Activated T-cell treated with anti-CD3 and anti-CD28 coated beads, Interleukin-2, amount 50 U/mL, for 24 hours (primary cell): Measurements from ENCODE around the gene SASH1.
"Not testable (repeated sequence)": the region's sequence is repeated elsewhere in the genome, so short reads cannot be mapped to it uniquely, and the experiment has no call there.

ENCODE experiments used
- DNase-seq: peaks from one replicate; pipeline ENCODE4 v3.0.0-alpha.2; 2020
- H3K27ac Mint-ChIP-seq: 2 replicates; pipeline ENCODE4 v1.8.0; 2020; ENCODE audit warnings: mild to moderate bottlenecking, mixed read lengths
- H3K27me3 Mint-ChIP-seq: 2 replicates; pipeline ENCODE4 v1.8.0; 2020; ENCODE audit warnings: mixed read lengths
- H3K36me3 Mint-ChIP-seq: 2 replicates; pipeline ENCODE4 v1.8.0; 2020; ENCODE audit warnings: low read depth, mixed read lengths
- H3K4me1 Mint-ChIP-seq: 2 replicates; pipeline ENCODE4 v1.8.0; 2020; ENCODE audit warnings: low read depth, mixed read lengths
- H3K4me3 Mint-ChIP-seq: 2 replicates; pipeline ENCODE4 v1.8.0; 2020; ENCODE audit warnings: mild to moderate bottlenecking, moderate library complexity, mixed read lengths
- H3K9me3 Mint-ChIP-seq: 2 replicates; pipeline ENCODE4 v1.8.0; 2020; ENCODE audit warnings: mixed read lengths

Gene SASH1

GRCh38 chr6:148578489-148578814 lies 235.8 kb downstream of the SASH1 start:
- no peak overlapping the region for H3K27ac Mint-ChIP-seq
- no peaks in the 10 kb centered on the region for H3K36me3 Mint-ChIP-seq
- H3K4me3 Mint-ChIP-seq = no peak overlapping the region
- peaks cover 55% of the 10 kb centered on the region for H3K27me3 Mint-ChIP-seq
- no peaks in the 10 kb centered on the region for H3K9me3 Mint-ChIP-seq
- no peak for DNase-seq
- peaks cover 5% of the 10 kb centered on the region for H3K4me1 Mint-ChIP-seq

GRCh38 chr6:148578837-148579565 lies 236.4 kb downstream of the SASH1 start:
- Mint-ChIP-seq H3K9me3 (no peaks in the 10 kb centered on the region), H3K36me3 (no peaks in the 10 kb centered on the region), H3K27me3 (peaks cover 60% of the 10 kb centered on the region), H3K4me1 (peaks cover 5% of the 10 kb centered on the region), H3K27ac (no peak overlapping the region), H3K4me3 (no peak overlapping the region)
- DNase-seq = no peak

GRCh38 chr6:148580442-148580841 lies 237.8 kb downstream of the SASH1 start:
- Mint-ChIP-seq H3K9me3 (peaks cover 6% of the 10 kb centered on the region), H3K27me3 (peaks cover 66% of the 10 kb centered on the region), H3K36me3 (no peaks in the 10 kb centered on the region), H3K4me3 (no peak overlapping the region), H3K4me1 (peaks cover 5% of the 10 kb centered on the region), H3K27ac (no peak overlapping the region)
- no peak for DNase-seq

GRCh38 chr6:148583631-148584030 lies 241.0 kb downstream of the SASH1 start:
- no peaks in the 10 kb centered on the region for H3K36me3 Mint-ChIP-seq
- peaks cover 12% of the 10 kb centered on the region for H3K9me3 Mint-ChIP-seq
- no peak overlapping the region for H3K27ac Mint-ChIP-seq
- H3K27me3 Mint-ChIP-seq = peaks cover 68% of the 10 kb centered on the region
- no peak for DNase-seq
- no peaks in the 10 kb centered on the region for H3K4me1 Mint-ChIP-seq
- H3K4me3 Mint-ChIP-seq = no peak overlapping the region

GRCh38 chr6:148585641-148586040 lies 243.0 kb downstream of the SASH1 start:
- H3K4me3 Mint-ChIP-seq, H3K36me3 Mint-ChIP-seq, H3K4me1 Mint-ChIP-seq, DNase-seq, H3K27ac Mint-ChIP-seq: not testable (repeated sequence)
- peaks cover 12% of the 10 kb centered on the region for H3K9me3 Mint-ChIP-seq
- peaks cover 63% of the 10 kb centered on the region for H3K27me3 Mint-ChIP-seq

DNA sequence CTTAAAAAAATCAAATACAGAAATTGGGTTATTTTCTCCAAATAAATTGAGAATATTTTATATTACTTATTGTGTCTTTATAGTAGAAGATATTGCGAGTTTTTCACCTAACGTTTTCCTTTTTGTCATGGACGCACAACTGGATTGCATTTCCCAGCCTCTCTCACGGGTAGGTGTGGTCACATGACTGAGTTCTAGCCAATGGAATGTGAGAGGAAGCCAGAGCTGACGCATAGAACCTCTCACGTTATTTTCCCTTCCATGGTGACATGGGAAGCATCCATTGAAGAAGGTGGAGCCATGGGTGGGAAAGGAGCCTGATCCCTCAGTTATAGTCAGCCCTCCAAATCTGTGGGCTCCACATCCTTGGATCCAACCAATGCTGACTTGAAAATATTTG lies 248.2 kb downstream of the SASH1 start:
- H3K36me3 Mint-ChIP-seq = no peaks in the 10 kb centered on the region
- H3K9me3 Mint-ChIP-seq = peaks cover 6% of the 10 kb centered on the region
- H3K4me1 Mint-ChIP-seq = no peaks in the 10 kb centered on the region
- no peak overlapping the region for H3K27ac Mint-ChIP-seq
- no peak overlapping the region for H3K4me3 Mint-ChIP-seq
- peaks cover 36% of the 10 kb centered on the region for H3K27me3 Mint-ChIP-seq
- no peak for DNase-seq

DNA sequence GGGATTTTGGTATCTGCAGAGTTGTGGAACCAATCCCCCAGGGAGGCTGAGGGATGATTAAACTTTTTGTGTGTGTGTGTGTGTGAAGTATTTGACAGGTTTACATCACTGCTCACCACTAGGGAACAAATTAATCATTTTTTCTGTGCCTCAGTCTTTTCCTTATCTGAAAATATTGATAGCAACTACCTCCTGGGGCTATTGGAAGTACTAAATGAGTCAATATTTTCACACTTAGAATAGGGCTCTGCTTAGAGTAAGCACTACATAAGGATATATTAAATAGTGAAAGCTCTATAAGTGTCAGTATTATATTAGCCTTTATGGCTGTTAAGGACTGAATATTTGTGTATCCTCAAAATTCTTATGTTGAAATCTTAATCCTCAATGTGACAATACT lies 249.0 kb downstream of the SASH1 start:
- H3K27ac Mint-ChIP-seq = no peak overlapping the region
- H3K27me3 Mint-ChIP-seq = peaks cover 30% of the 10 kb centered on the region
- no peak overlapping the region for H3K4me3 Mint-ChIP-seq
- H3K4me1 Mint-ChIP-seq = no peaks in the 10 kb centered on the region
- DNase-seq = no peak
- peaks cover 3% of the 10 kb centered on the region for H3K9me3 Mint-ChIP-seq
- H3K36me3 Mint-ChIP-seq = no peaks in the 10 kb centered on the region

DNA sequence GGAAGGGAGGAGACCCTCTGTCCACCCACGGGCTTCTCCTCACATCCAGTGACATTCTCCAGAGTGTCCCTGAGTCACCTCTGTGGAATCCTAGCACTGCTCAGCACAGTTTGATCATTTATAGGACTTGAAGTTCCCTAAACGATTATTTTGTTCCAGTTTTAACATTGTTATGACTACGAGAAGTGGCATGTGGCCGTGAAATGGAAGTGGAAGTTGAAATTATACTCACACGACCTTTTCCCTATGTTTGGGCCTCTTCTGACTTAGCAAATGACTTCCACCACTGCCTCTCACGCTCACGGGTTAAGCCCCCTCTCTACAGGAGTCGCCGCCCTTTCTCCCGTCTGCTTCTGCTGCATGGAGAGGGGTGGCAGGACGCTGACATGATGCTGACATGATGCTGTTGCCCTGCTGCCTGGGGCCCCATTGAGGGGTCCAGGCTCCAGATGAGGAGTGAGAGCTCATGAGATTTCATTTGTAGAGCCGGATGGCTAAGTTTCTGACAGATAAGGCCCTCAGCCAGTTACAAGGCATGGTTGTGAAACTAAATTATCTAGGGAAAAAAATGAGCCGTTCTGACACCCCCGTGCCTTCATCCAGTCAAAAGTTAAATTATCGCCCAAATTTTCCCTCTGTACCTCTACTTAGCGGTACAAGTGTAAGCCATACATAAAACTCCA lies 250.6 kb downstream of the SASH1 start:
- Mint-ChIP-seq H3K36me3 (no peaks in the 10 kb centered on the region), H3K4me1 (no peaks in the 10 kb centered on the region), H3K27ac (no peak overlapping the region), H3K4me3 (no peak overlapping the region), H3K27me3 (peaks cover 24% of the 10 kb centered on the region), H3K9me3 (no peaks in the 10 kb centered on the region)
- DNase-seq = no peak

GRCh38 chr6:148593813-148594170 lies 251.2 kb downstream of the SASH1 start:
- H3K9me3 Mint-ChIP-seq = no peaks in the 10 kb centered on the region
- H3K27ac Mint-ChIP-seq = no peak overlapping the region
- H3K36me3 Mint-ChIP-seq = no peaks in the 10 kb centered on the region
- H3K4me3 Mint-ChIP-seq = no peak overlapping the region
- no peaks in the 10 kb centered on the region for H3K4me1 Mint-ChIP-seq
- peaks cover 26% of the 10 kb centered on the region for H3K27me3 Mint-ChIP-seq
- DNase-seq = no peak

GRCh38 chr6:148595550-148595949 lies 252.9 kb downstream of the SASH1 start:
- H3K27ac Mint-ChIP-seq = no peak overlapping the region
- H3K4me1 Mint-ChIP-seq = no peaks in the 10 kb centered on the region
- no peaks in the 10 kb centered on the region for H3K9me3 Mint-ChIP-seq
- peaks cover 17% of the 10 kb centered on the region for H3K27me3 Mint-ChIP-seq
- no peaks in the 10 kb centered on the region for H3K36me3 Mint-ChIP-seq
- DNase-seq = no peak
- no peak overlapping the region for H3K4me3 Mint-ChIP-seq

DNA sequence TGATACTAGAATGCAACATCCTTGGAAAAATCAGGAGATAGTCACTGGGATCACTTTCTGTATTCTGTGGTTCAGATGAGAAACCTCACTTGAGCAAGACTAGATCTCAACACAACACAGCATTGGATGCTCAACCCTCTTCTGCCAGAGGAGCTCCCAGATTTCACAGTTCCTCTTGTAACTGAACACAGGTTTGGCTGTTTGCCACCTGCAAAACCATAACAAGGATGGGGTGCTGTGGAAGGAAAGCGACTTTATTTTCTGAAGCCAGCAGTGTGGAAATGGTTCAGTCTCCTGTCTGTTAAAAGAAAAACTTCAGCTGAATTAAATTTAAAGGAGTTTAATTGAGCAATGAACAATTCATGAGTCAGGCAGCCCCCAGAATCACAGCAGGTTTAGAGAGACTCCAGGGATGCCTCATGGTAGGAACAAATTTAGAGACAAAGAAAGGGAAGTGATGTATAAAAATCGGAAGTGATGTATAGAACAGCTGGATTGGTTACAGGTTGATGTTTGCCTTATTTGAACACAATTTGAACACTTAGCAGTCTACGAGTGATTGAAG lies 254.3 kb downstream of the SASH1 start:
- no peaks in the 10 kb centered on the region for H3K36me3 Mint-ChIP-seq
- no peaks in the 10 kb centered on the region for H3K4me1 Mint-ChIP-seq
- H3K4me3 Mint-ChIP-seq = no peak overlapping the region
- H3K27me3 Mint-ChIP-seq = peaks cover 17% of the 10 kb centered on the region
- peaks cover 7% of the 10 kb centered on the region for H3K9me3 Mint-ChIP-seq
- no peak overlapping the region for H3K27ac Mint-ChIP-seq
- no peak for DNase-seq

DNA sequence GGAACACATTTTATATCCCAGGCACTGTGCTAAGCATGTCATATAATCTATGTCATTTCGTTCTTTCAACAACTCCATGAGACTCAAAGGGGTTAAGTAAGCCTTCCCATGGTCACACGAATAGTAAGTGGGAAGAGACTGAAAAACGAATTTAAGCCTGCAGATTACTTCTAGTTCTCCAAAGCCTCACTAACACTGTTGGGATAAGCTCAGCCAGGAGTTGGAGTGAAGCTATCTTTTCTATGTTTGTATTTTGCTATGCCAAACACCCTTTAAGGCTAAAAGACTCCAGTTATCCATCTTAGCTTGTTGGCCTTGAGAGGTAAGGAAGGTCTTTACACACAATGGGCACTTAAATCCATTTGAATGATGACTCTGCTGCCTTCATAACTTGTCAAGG lies 256.1 kb downstream of the SASH1 start:
- DNase-seq = no peak
- Mint-ChIP-seq H3K27me3 (peaks cover 13% of the 10 kb centered on the region), H3K4me1 (no peaks in the 10 kb centered on the region), H3K36me3 (no peaks in the 10 kb centered on the region), H3K27ac (no peak overlapping the region), H3K9me3 (peaks cover 7% of the 10 kb centered on the region), H3K4me3 (no peak overlapping the region)

DNA sequence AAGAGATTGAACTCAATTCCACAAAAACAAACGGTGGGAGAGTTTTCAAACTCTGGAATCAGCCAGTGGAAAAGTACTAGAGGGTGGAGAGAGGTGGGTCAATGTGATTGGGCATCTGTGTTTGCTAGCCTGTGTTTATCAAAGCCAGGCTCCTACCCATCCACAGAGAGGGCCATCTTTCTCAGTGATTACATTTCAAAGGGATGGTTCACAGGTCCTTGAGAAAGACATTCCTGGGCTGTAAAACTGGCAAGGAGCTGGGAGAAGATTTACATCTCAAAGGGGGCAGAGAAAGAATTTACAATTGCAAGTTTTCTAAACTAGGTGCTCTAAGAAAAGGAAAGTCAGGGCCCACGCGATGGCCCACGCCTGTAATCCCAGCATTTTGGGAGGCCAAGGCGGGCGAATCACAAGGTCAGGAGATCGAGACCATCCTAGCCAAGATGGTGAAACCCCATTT lies 257.4 kb downstream of the SASH1 start:
- DNase-seq = no peak
- Mint-ChIP-seq H3K9me3 (peaks cover 7% of the 10 kb centered on the region), H3K36me3 (no peaks in the 10 kb centered on the region), H3K4me1 (no peaks in the 10 kb centered on the region), H3K4me3 (no peak overlapping the region), H3K27me3 (peaks cover 11% of the 10 kb centered on the region), H3K27ac (no peak overlapping the region)
